Dendritic cell treated with granulocyte-macrophage colony-stimulating factor and Interleukin-4, amounts not matched to agents 40 ng/mL and 50 ng/mL, for 4 days (primary cell): ENCODE data around the gene EPYC.

Source experiments
- H3K27ac Mint-ChIP-seq: one replicate; pipeline ENCODE4 v1.8.0; 2022; ENCODE audit warnings: mild to moderate bottlenecking, mixed read lengths
- H3K27me3 Mint-ChIP-seq: one replicate; pipeline ENCODE4 v1.8.0; 2022; ENCODE audit warnings: mild to moderate bottlenecking, mixed read lengths
- H3K36me3 Mint-ChIP-seq: one replicate; pipeline ENCODE4 v1.8.0; 2022; ENCODE audit warnings: low read depth, mixed read lengths
- H3K4me1 Mint-ChIP-seq: one replicate; pipeline ENCODE4 v1.8.0; 2022; ENCODE audit warnings: low read depth, mixed read lengths
- H3K4me3 Mint-ChIP-seq: one replicate; pipeline ENCODE4 v1.8.0; 2022; ENCODE audit warnings: mild to moderate bottlenecking, moderate library complexity, mixed read lengths
- H3K9me3 Mint-ChIP-seq: one replicate; pipeline ENCODE4 v1.8.0; 2022; ENCODE audit warnings: mixed read lengths
- intact Hi-C: fragments of 100-400 bp; cut with micrococcal nuclease; formaldehyde crosslinking; loops from one replicate; pipeline ENCODE4 v1.15.0; 2022

Gene EPYC

DNA sequence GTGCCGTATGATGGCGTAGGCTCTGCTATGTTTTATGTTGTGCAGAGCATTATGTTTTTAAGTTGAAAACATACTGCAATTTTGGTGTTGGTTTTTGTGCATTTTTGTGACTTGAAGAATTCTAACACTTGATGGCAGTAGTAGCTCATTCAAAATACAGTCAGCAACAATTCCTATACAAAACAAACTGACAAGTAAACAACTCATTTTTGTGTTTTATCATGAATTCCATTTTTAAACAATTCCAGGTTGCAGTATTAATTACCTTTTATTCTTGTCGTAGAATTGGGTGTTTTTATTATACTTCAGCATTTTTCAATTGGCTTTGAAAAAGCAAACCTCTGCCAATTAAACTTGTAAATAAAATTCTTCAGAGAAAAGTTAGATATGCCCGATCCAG is 45.7 kb downstream of the EPYC start:
- H3K27me3 Mint-ChIP-seq: no peaks in the 10 kb centered on the region
- intact Hi-C loops: no loop called here
- H3K36me3 Mint-ChIP-seq: no peaks in the 10 kb centered on the region
- no peaks in the 10 kb centered on the region for H3K4me1 Mint-ChIP-seq
- peaks cover 6% of the 10 kb centered on the region for H3K9me3 Mint-ChIP-seq
- H3K27ac Mint-ChIP-seq: no peak overlapping the region
- no peak overlapping the region for H3K4me3 Mint-ChIP-seq

GRCh38 chr12:90958347-90958746 is 46.4 kb downstream of the EPYC start:
- Mint-ChIP-seq H3K4me1 (no peaks in the 10 kb centered on the region), H3K9me3 (peaks cover 13% of the 10 kb centered on the region), H3K4me3 (no peak overlapping the region), H3K27me3 (no peaks in the 10 kb centered on the region), H3K36me3 (no peaks in the 10 kb centered on the region), H3K27ac (no peak overlapping the region)
- intact Hi-C loops: no loop called here

DNA sequence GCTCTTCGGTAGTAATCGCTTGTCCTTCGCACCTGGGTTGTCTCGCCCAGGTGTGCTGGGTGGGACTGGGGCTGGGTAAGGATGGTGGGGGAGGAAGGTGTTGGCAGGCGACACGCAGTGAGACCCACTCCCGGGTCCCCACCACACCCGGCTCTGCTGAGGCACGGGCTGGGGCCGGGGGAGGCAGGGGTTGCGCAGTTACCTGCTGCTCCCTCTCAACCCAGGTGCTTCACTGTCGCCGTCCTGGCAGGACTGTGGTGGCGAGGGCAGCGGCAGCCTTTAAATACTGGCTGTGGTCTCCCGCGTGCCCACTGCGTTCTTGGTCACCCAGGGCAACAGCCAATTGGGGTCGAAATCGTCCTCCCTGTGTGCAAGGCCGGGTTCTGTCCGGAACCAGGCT is 49.9 kb downstream of the EPYC start, which contains the start of gene CCER1:
CCER1 (minus strand) TSS at position 256 of the 400 bp plus-strand sequence. CDS start 434 bp downstream, outside the sequence.
- intact Hi-C loops: no loop called here
- Mint-ChIP-seq H3K36me3 (no peaks in the 10 kb centered on the region), H3K27me3 (no peaks in the 10 kb centered on the region), H3K4me3 (no peak within 1 kb of the TSS), H3K9me3 (peaks cover 14% of the 10 kb centered on the region), H3K27ac (no peak within 1 kb of the TSS), H3K4me1 (no peaks in the 10 kb centered on the region)

GRCh38 chr12:90954428-90954827 is 50.3 kb downstream of the EPYC start:
- H3K9me3 Mint-ChIP-seq: peaks cover 14% of the 10 kb centered on the region
- H3K27ac Mint-ChIP-seq: no peak overlapping the region
- H3K4me1 Mint-ChIP-seq: no peaks in the 10 kb centered on the region
- H3K4me3 Mint-ChIP-seq: no peak overlapping the region
- intact Hi-C loops: no loop called here
- no peaks in the 10 kb centered on the region for H3K36me3 Mint-ChIP-seq
- no peaks in the 10 kb centered on the region for H3K27me3 Mint-ChIP-seq

- Mint-ChIP-seq H3K36me3 (no peaks in the 10 kb centered on the region), H3K9me3 (peaks cover 14% of the 10 kb centered on the region), H3K27me3 (no peaks in the 10 kb centered on the region), H3K4me3 (no peak overlapping the region), H3K27ac (no peak overlapping the region), H3K4me1 (no peaks in the 10 kb centered on the region)
- intact Hi-C loops: no loop called here
These were observed 50.8 kb downstream of the EPYC start for GRCh38 chr12:90953956-90954421.

- H3K27ac Mint-ChIP-seq: no peak overlapping the region
- H3K27me3 Mint-ChIP-seq: no peaks in the 10 kb centered on the region
- H3K4me3 Mint-ChIP-seq: no peak overlapping the region
- no peaks in the 10 kb centered on the region for H3K4me1 Mint-ChIP-seq
- H3K36me3 Mint-ChIP-seq: no peaks in the 10 kb centered on the region
- intact Hi-C loops: no loop called here
- peaks cover 14% of the 10 kb centered on the region for H3K9me3 Mint-ChIP-seq
These were observed 53.2 kb downstream of the EPYC start for GRCh38 chr12:90951432-90952105.

GRCh38 chr12:90947869-90948268 is 56.9 kb downstream of the EPYC start:
- H3K27me3 Mint-ChIP-seq: no peaks in the 10 kb centered on the region
- no peak overlapping the region for H3K27ac Mint-ChIP-seq
- intact Hi-C loops: loop anchor here (10.0 kb wide), 1 partner anchor 1933 kb away; no protein-coding TSS in a partner anchor
- H3K4me1 Mint-ChIP-seq: no peaks in the 10 kb centered on the region
- H3K4me3 Mint-ChIP-seq: no peak overlapping the region
- no peaks in the 10 kb centered on the region for H3K9me3 Mint-ChIP-seq
- H3K36me3 Mint-ChIP-seq: no peaks in the 10 kb centered on the region

- intact Hi-C loops: loop anchor here (10.0 kb wide), 1 partner anchor 1930 kb away; no protein-coding TSS in a partner anchor
These were observed 59.6 kb downstream of the EPYC start for GRCh38 chr12:90945070-90945649.

DNA sequence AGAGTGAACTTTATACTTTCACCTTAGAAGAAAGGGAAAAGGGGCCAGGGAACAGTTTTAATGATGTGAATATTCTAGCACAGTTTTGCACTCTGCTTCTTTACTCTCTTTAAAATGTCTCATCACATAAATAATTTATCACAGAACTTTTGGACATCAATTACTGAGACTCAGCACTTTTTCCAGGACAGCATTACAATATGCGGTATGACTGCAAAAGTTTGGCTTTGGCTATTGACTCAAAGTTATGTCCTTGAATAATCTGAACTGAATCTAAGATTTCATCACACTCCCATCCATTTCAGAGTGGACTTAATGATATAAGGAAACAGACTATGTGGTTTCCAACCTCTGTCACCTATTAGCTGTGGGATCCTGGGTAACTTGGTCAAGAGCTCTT is 61.5 kb downstream of the EPYC start:
- no peak overlapping the region for H3K4me3 Mint-ChIP-seq
- H3K27me3 Mint-ChIP-seq: peaks cover 2% of the 10 kb centered on the region
- no peaks in the 10 kb centered on the region for H3K36me3 Mint-ChIP-seq
- no peaks in the 10 kb centered on the region for H3K9me3 Mint-ChIP-seq
- H3K4me1 Mint-ChIP-seq: no peaks in the 10 kb centered on the region
- intact Hi-C loops: loop anchor here (5.0 to 10.0 kb wide), 2 partner anchors 1471 to 1928 kb away; no protein-coding TSS in a partner anchor
- H3K27ac Mint-ChIP-seq: no peak overlapping the region

More at GRCh38 chr12:90945070-90945649, 59.6 kb downstream of the EPYC start:
- no peaks in the 10 kb centered on the region for H3K27me3 Mint-ChIP-seq
- H3K4me1 Mint-ChIP-seq: no peaks in the 10 kb centered on the region
- H3K4me3 Mint-ChIP-seq: no peak overlapping the region
- H3K27ac Mint-ChIP-seq: no peak overlapping the region
- no peaks in the 10 kb centered on the region for H3K9me3 Mint-ChIP-seq
- no peaks in the 10 kb centered on the region for H3K36me3 Mint-ChIP-seq

GRCh38 chr12:90940872-90941499 is 63.8 kb downstream of the EPYC start:
- no peaks in the 10 kb centered on the region for H3K4me1 Mint-ChIP-seq
- no peaks in the 10 kb centered on the region for H3K36me3 Mint-ChIP-seq
- peaks cover 2% of the 10 kb centered on the region for H3K27me3 Mint-ChIP-seq
- no peak overlapping the region for H3K27ac Mint-ChIP-seq
- H3K9me3 Mint-ChIP-seq: no peaks in the 10 kb centered on the region
- intact Hi-C loops: loop anchor here (2.0 to 10.0 kb wide), 3 partner anchors 1396 to 1926 kb away; no protein-coding TSS in a partner anchor
- no peak overlapping the region for H3K4me3 Mint-ChIP-seq

DNA sequence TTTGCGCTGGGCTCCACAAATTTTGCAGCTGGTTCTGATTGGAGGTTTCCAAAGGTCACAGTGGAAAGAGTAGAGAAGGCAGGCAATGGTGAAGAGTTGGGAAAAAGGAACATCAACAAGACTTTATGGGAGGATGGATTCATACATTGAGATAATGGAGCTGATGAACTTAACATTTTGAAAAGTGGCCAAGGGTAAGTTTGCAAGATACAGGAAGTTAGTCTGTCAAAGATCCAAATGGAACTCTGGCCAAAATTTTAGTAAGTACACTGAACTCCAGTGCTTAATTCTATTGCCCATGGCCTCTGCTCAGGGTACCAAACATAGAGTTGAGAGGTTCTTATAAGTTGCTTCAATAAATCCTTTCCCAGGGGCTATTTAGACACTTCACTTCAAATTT is 65.4 kb downstream of the EPYC start:
- H3K27ac Mint-ChIP-seq: no peak overlapping the region
- intact Hi-C loops: no loop called here
- H3K27me3 Mint-ChIP-seq: peaks cover 2% of the 10 kb centered on the region
- H3K36me3 Mint-ChIP-seq: no peaks in the 10 kb centered on the region
- H3K4me3 Mint-ChIP-seq: no peak overlapping the region
- no peaks in the 10 kb centered on the region for H3K9me3 Mint-ChIP-seq
- no peaks in the 10 kb centered on the region for H3K4me1 Mint-ChIP-seq

- Mint-ChIP-seq H3K4me3 (no peak overlapping the region), H3K9me3 (no peaks in the 10 kb centered on the region), H3K36me3 (no peaks in the 10 kb centered on the region), H3K4me1 (no peaks in the 10 kb centered on the region), H3K27ac (no peak overlapping the region), H3K27me3 (peaks cover 2% of the 10 kb centered on the region)
- intact Hi-C loops: no loop called here
These were observed 66.3 kb downstream of the EPYC start for GRCh38 chr12:90938451-90938850.

DNA sequence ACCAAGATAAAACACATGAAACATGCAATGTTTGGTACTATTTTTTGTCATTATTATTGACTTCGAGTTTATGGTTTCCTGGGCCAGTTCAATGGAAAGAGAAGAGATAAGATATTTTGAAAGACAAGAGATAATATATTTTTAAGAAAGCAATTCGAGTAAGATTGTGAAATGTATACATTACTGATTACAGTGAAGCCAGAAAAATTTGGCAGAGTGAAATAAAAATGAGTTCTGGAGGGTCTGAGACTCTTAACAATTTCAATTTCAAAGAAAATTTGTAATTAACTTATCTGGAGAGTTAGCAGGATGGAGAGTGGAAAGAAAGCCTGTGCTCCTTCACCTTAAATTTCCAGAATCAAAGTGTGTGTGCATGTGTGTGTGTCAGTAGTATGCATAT is 67.1 kb downstream of the EPYC start:
- no peak overlapping the region for H3K27ac Mint-ChIP-seq
- H3K9me3 Mint-ChIP-seq: no peaks in the 10 kb centered on the region
- intact Hi-C loops: no loop called here
- H3K36me3 Mint-ChIP-seq: no peaks in the 10 kb centered on the region
- H3K4me1 Mint-ChIP-seq: no peaks in the 10 kb centered on the region
- peaks cover 2% of the 10 kb centered on the region for H3K27me3 Mint-ChIP-seq
- no peak overlapping the region for H3K4me3 Mint-ChIP-seq
